Osteoblast (primary cell): ENCODE measurements around the gene AAGAB. TPM values are rescaled to one million over a fixed set of nuclear protein-coding genes. Genes with fewer than 3 reads are reported as not detected.

ENCODE experiments used
- DNase-seq: peaks from one replicate; pipeline ENCODE4 v3.0.0; 2011; ENCODE audit warnings: low spot score, mixed read lengths; ENCODE audit not compliant: insufficient read length; ENCODE audit errors: missing footprints
- H2AFZ ChIP-seq: 2 replicates; pipeline ENCODE4 v1.6.0; 2011; ENCODE audit warnings: mild to moderate bottlenecking, low read length
- H3K27ac ChIP-seq: 2 replicates; pipeline ENCODE4 v1.5.1; 2011; ENCODE audit warnings: mild to moderate bottlenecking, low read depth, low read length, moderate library complexity
- H3K27me3 ChIP-seq: 2 replicates; pipeline ENCODE4 v1.6.0; 2012; ENCODE audit warnings: mild to moderate bottlenecking, control low read depth, inconsistent platforms, low read length, moderate library complexity; ENCODE audit not compliant: insufficient read depth
- H3K36me3 ChIP-seq: 2 replicates; pipeline ENCODE4 v1.5.1; 2011; ENCODE audit warnings: mild to moderate bottlenecking, low read length, control low read depth, moderate library complexity; ENCODE audit not compliant: insufficient read depth
- H3K4me1 ChIP-seq: 2 replicates; pipeline ENCODE4 v1.5.1; 2011; ENCODE audit warnings: mild to moderate bottlenecking, low read length, control low read depth, moderate library complexity; ENCODE audit not compliant: insufficient read depth
- H3K4me2 ChIP-seq: 2 replicates; pipeline ENCODE4 v1.6.0; 2011; ENCODE audit warnings: mild to moderate bottlenecking, low read length; ENCODE audit not compliant: insufficient read depth
- H3K4me3 ChIP-seq: fragments of 200-600 bp; sonication (generic); 3 replicates; pipeline ENCODE4 v1.5.1; 2012; ENCODE audit warnings: mild to moderate bottlenecking, low read length, inconsistent platforms; ENCODE audit not compliant: insufficient read depth
- H3K79me2 ChIP-seq: 2 replicates; pipeline ENCODE4 v1.6.0; 2012; ENCODE audit warnings: mild to moderate bottlenecking, low read length, control low read depth, inconsistent platforms; ENCODE audit not compliant: insufficient read depth
- H3K9me3 ChIP-seq: 2 replicates; pipeline ENCODE4 v1.5.1; 2011; ENCODE audit warnings: low read depth, low read length, control low read depth
- H4K20me1 ChIP-seq: 2 replicates; pipeline ENCODE4 v1.6.0; 2012; ENCODE audit warnings: mild to moderate bottlenecking, low read length, control low read depth; ENCODE audit not compliant: insufficient read depth
- total RNA-seq: library from RNA; depleted of rRNA; stranded (reverse); fragments of >200 nt; gene quantifications from 2 replicates; pipeline ENCODE4 v1.2.3, GENCODE V29; 2012
- TF ChIP-seq, protein P1 (sequence below): IDR thresholded peaks from 2 replicates; pipeline ENCODE4 v1.5.1; 2011; ENCODE audit warnings: mild to moderate bottlenecking, low read depth, low read length, moderate library complexity; ENCODE audit errors: extremely low read depth

Gene AAGAB
- total RNA-seq, 1 donor = 51.0 TPM

- H4K20me1 ChIP-seq = no peaks in the 10 kb centered on the region
- DNase-seq = no peak
- H3K27me3 ChIP-seq = no peaks in the 10 kb centered on the region
- H3K9me3 ChIP-seq = no peaks in the 10 kb centered on the region
- H3K27ac ChIP-seq = no peak overlapping the region
- no peak overlapping the region for H3K4me2 ChIP-seq
- no peak overlapping the region for H2AFZ ChIP-seq
- TF ChIP-seq, protein P1, sequence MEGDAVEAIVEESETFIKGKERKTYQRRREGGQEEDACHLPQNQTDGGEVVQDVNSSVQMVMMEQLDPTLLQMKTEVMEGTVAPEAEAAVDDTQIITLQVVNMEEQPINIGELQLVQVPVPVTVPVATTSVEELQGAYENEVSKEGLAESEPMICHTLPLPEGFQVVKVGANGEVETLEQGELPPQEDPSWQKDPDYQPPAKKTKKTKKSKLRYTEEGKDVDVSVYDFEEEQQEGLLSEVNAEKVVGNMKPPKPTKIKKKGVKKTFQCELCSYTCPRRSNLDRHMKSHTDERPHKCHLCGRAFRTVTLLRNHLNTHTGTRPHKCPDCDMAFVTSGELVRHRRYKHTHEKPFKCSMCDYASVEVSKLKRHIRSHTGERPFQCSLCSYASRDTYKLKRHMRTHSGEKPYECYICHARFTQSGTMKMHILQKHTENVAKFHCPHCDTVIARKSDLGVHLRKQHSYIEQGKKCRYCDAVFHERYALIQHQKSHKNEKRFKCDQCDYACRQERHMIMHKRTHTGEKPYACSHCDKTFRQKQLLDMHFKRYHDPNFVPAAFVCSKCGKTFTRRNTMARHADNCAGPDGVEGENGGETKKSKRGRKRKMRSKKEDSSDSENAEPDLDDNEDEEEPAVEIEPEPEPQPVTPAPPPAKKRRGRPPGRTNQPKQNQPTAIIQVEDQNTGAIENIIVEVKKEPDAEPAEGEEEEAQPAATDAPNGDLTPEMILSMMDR = no peak
- H3K4me3 ChIP-seq = no peak overlapping the region
- no peaks in the 10 kb centered on the region for H3K36me3 ChIP-seq
- no peaks in the 10 kb centered on the region for H3K79me2 ChIP-seq
- H3K4me1 ChIP-seq = no peaks in the 10 kb centered on the region
Observed at GRCh38 chr15:67281714-67282113, 27.3 kb upstream of the AAGAB start.

- H3K27me3 ChIP-seq = no peaks in the 10 kb centered on the region
- H3K79me2 ChIP-seq = no peaks in the 10 kb centered on the region
- no peaks in the 10 kb centered on the region for H3K4me1 ChIP-seq
- no peak overlapping the region for H3K4me2 ChIP-seq
- TF ChIP-seq, protein P1 = no peak
- no peaks in the 10 kb centered on the region for H3K9me3 ChIP-seq
- H4K20me1 ChIP-seq = no peaks in the 10 kb centered on the region
- no peak overlapping the region for H2AFZ ChIP-seq
- no peak overlapping the region for H3K4me3 ChIP-seq
- H3K27ac ChIP-seq = no peak overlapping the region
- no peaks in the 10 kb centered on the region for H3K36me3 ChIP-seq
- DNase-seq = no peak
Observed at GRCh38 chr15:67280217-67280616, 25.8 kb upstream of the AAGAB start.

- H3K4me1 ChIP-seq = no peaks in the 10 kb centered on the region
- no peak for DNase-seq
- no peak overlapping the region for H3K27ac ChIP-seq
- no peaks in the 10 kb centered on the region for H3K9me3 ChIP-seq
- H3K4me2 ChIP-seq = no peak overlapping the region
- no peaks in the 10 kb centered on the region for H3K36me3 ChIP-seq
- no peaks in the 10 kb centered on the region for H4K20me1 ChIP-seq
- H2AFZ ChIP-seq = no peak overlapping the region
- H3K27me3 ChIP-seq = no peaks in the 10 kb centered on the region
- TF ChIP-seq, protein P1 = no peak
- H3K4me3 ChIP-seq = no peak overlapping the region
- no peaks in the 10 kb centered on the region for H3K79me2 ChIP-seq
Observed at GRCh38 chr15:67276666-67277065, 22.2 kb upstream of the AAGAB start.

DNA sequence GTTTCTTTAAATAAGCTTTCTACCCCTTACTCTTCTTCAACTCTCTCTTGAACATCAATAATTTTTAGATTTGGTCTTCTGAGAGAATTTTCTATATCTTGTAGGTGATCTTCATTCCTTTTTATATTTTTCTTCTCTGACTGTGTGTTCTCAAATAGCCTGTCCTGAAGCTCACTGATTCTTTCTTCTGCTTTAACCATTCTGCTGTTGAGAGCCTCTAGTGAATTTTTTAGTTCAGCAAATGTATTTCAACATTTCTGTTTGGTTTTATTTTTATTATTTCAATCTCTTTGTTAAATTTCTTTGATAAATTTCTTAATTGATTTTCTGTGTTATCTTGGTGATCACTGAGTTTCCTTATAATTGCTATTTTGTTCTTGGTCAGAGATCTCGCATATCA lies 19.8 kb upstream of the AAGAB start:
- Histone ChIP-seq H3K27me3 (no peaks in the 10 kb centered on the region), H3K4me1 (no peaks in the 10 kb centered on the region), H3K4me2 (no peak overlapping the region), H3K4me3 (no peak overlapping the region), H3K36me3 (no peaks in the 10 kb centered on the region), H2AFZ (no peak overlapping the region), H3K9me3 (no peaks in the 10 kb centered on the region), H3K27ac (no peak overlapping the region), H4K20me1 (no peaks in the 10 kb centered on the region), H3K79me2 (no peaks in the 10 kb centered on the region)
- TF ChIP-seq, protein P1 = no peak
- DNase-seq = no peak
